Mesothelial cell of epicardium (in vitro differentiated cells): Measurements from ENCODE around the gene PLEKHA1. TPM values are rescaled to one million over a fixed set of nuclear protein-coding genes. Genes with fewer than 3 reads are reported as not detected.

Experiments used
- DNase-seq, 2 experiments: peaks; one replicate each; pipeline ENCODE4 v3.0.0; 2021; ENCODE audit warnings: low spot score in 2 of 2; ENCODE audit not compliant: unreplicated experiment in 2 of 2
- H3K27ac Mint-ChIP-seq: 2 replicates; pipeline ENCODE4 v1.8.0; 2021; ENCODE audit warnings: mixed read lengths
- H3K27me3 Mint-ChIP-seq: 2 replicates; pipeline ENCODE4 v1.8.0; 2021; ENCODE audit warnings: low read depth, mixed read lengths
- H3K36me3 Mint-ChIP-seq: 2 replicates; pipeline ENCODE4 v1.8.0; 2021; ENCODE audit warnings: mixed read lengths
- H3K4me1 Mint-ChIP-seq: 2 replicates; pipeline ENCODE4 v1.8.0; 2021; ENCODE audit warnings: mixed read lengths
- H3K4me3 Mint-ChIP-seq: 2 replicates; pipeline ENCODE4 v1.8.0; 2021; ENCODE audit warnings: mild to moderate bottlenecking, moderate library complexity, mixed read lengths
- H3K9me3 Mint-ChIP-seq: 2 replicates; pipeline ENCODE4 v1.8.0; 2021; ENCODE audit warnings: mixed read lengths
- total RNA-seq: library from RNA; stranded (reverse); gene quantifications from 3 replicates; pipeline ENCODE4 v1.2.1, GENCODE V29; 2021
- TF ChIP-seq, protein P1 (sequence below): fragments of 200-600 bp; sonication (generic); IDR thresholded peaks from one replicate; pipeline ENCODE4 v1.5.0; 2021; ENCODE audit warnings: antibody characterized with exemption; ENCODE audit not compliant: unreplicated experiment

PLEKHA1 gene
- 33.1 to 35.6 TPM (median 35.3 TPM) in 3 replicates for total RNA-seq

DNA sequence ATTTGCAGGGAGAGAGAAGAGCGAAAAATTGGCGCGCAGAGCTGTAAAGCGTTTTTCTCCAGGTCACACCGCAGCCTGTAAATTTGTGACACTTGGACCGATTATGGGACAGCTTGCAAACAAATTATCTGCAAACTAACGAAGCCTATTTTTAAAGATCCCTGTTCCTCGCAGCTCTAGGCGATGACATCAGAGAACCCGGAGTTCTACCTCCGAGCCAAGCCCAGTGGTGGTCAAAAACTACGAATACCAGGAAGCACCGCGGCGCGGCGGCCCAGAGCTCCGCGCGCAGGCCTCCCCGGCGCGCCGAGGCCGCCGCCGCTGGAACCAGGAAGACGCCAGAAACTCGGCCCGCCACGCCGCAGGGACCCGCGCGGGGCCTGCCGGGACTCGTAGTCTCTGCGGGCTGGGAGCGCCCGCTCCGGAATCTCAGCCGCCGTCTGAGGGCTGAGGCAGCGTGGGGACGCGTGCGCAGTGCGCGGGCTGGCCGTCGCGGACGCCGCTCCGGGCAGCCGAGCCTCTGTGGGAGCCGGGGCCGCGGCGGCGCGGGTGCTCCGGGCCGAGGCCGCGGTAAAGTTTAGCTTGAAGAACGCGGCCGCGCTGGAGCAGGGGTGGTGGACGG lies at the start of gene PLEKHA1:
Gene PLEKHA1, plus strand, starts transcription at position 472 of the 622 bp plus-strand sequence. CDS start 18,493 bp downstream, outside the sequence.
- peak; percentile 86 to 95 for DNase-seq
- Mint-ChIP-seq H3K27ac (peak within 1 kb of the TSS; percentile 97), H3K9me3 (no peaks in the 10 kb centered on the region), H3K36me3 (peaks cover 2% of the 10 kb centered on the region), H3K4me3 (peak within 1 kb of the TSS; percentile 92), H3K4me1 (peaks cover 26% of the 10 kb centered on the region), H3K27me3 (no peaks in the 10 kb centered on the region)
- TF ChIP-seq, protein P1, sequence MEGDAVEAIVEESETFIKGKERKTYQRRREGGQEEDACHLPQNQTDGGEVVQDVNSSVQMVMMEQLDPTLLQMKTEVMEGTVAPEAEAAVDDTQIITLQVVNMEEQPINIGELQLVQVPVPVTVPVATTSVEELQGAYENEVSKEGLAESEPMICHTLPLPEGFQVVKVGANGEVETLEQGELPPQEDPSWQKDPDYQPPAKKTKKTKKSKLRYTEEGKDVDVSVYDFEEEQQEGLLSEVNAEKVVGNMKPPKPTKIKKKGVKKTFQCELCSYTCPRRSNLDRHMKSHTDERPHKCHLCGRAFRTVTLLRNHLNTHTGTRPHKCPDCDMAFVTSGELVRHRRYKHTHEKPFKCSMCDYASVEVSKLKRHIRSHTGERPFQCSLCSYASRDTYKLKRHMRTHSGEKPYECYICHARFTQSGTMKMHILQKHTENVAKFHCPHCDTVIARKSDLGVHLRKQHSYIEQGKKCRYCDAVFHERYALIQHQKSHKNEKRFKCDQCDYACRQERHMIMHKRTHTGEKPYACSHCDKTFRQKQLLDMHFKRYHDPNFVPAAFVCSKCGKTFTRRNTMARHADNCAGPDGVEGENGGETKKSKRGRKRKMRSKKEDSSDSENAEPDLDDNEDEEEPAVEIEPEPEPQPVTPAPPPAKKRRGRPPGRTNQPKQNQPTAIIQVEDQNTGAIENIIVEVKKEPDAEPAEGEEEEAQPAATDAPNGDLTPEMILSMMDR, result no peak

DNA sequence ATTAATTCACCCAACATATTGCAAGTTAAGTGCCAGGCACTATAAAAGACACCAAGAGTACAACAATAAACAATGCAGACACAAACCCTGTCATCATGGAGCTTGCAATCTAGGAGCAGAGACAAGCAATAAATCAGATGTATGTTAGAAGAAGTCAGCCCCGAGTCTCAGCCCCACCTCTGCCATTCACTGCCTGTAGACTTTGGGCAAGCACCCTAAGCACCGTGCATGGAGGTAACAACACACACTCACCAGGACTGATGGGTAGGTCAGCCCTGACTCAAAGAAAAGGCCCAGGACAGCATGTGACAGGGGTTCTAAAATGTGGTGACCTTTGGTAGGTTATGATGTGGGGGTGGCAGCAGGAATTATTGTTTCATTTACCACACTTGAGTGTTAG lies 49.3 kb upstream of the PLEKHA1 start:
- Mint-ChIP-seq H3K36me3 (no peaks in the 10 kb centered on the region), H3K9me3 (peaks cover 11% of the 10 kb centered on the region), H3K27me3 (peaks cover 12% of the 10 kb centered on the region), H3K27ac (no peak overlapping the region), H3K4me3 (no peak overlapping the region), H3K4me1 (no peaks in the 10 kb centered on the region)
- TF ChIP-seq, protein P1, result no peak
- DNase-seq, result no peak

DNA sequence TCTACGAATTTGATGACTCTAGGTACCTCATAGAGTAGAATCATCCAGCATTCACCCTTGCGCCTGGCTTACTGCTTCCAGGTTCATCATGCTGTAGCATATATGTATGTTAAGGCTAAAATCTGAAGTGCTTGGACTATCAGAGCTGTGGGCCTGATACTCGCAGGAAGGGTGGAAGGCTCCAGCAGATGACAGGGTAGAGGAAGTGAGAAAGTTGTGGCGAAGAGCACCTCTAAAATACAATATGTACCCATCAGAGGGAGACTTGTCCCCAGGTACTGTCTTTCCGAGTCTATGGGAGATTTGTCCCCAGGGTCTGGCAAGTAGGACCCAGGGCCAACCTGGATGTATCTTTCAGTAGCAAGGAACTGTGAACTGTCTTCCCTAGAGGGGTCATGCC lies 48.1 kb upstream of the PLEKHA1 start:
- H3K27me3 Mint-ChIP-seq, result peaks cover 19% of the 10 kb centered on the region
- no peak overlapping the region for H3K4me3 Mint-ChIP-seq
- H3K36me3 Mint-ChIP-seq, result no peaks in the 10 kb centered on the region
- no peaks in the 10 kb centered on the region for H3K4me1 Mint-ChIP-seq
- DNase-seq, result no peak
- peaks cover 3% of the 10 kb centered on the region for H3K9me3 Mint-ChIP-seq
- TF ChIP-seq, protein P1, result no peak
- H3K27ac Mint-ChIP-seq, result no peak overlapping the region

DNA sequence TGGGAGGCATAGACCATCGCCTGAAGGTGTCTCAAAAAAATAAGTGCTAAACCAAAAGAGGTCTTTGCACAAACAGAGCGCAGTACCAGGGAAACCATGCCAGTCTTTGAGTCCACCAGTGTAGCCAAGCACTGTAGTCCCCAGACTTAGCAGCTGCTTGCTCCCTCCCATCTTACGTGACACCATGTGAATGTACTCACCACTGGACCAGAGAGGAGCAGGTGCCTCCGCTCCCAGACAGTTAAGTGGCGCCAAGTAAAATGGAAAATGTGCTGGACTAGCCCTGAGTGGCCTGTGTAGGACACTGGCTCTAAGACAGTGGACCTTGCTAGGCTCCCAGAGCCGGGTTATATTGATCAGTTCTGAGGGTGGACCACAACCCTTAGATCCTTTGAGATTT lies 47.7 kb upstream of the PLEKHA1 start:
- Mint-ChIP-seq H3K4me1 (no peaks in the 10 kb centered on the region), H3K36me3 (no peaks in the 10 kb centered on the region), H3K4me3 (no peak overlapping the region), H3K27me3 (peaks cover 24% of the 10 kb centered on the region), H3K9me3 (peaks cover 3% of the 10 kb centered on the region), H3K27ac (no peak overlapping the region)
- no peak for DNase-seq
- TF ChIP-seq, protein P1, result no peak

DNA sequence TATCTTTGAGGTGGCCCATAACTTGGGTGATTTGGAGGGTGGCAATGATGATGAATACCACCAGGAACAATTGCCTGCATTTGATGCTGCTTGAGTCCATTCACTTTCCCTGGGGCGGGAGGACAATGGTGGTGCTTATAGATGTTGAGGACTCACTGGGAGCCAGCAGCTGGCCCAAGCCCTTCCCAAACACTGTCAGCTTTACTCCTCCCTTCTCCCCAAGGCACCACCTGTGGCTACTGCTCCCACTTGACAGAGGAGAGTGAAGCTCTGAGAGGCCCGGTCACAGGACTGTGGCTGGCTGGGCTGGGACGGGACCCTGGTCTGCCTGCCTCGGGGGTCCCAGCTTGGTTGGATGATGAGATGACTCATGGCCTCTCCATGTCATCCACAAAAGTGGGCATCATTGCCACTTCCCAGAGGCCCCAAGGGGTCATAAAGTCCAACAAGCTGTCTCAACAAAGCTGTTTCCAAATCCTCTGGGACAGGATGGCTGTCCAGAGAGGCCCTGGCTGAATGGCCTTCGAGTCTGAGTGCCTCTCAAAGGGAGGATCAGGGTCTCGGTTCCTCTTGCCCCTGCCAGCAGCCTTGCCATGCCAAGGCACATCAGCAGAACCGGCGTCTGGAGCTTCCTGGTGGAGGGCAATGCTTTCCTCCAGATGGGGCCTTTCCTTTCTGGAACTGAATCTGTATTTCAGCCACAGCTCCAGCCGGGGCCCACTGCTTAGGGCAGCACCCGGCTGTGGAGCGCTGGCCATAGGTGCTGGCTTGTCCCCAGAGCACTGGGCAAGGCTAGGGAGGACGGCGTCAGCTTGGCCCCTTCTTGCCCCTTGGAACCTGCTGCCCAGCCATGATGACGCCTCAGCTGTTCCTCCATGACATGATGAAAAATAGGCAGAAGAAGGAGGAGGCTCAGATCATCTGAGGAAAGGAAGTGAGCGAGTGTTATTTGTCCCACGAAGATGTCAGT lies 47.0 kb upstream of the PLEKHA1 start:
- Mint-ChIP-seq H3K27ac (no peak overlapping the region), H3K9me3 (peaks cover 3% of the 10 kb centered on the region), H3K4me1 (no peaks in the 10 kb centered on the region), H3K27me3 (peaks cover 28% of the 10 kb centered on the region), H3K36me3 (no peaks in the 10 kb centered on the region), H3K4me3 (no peak overlapping the region)
- DNase-seq, result no peak
- TF ChIP-seq, protein P1, result no peak
